HL-60 (cell line): ENCODE data around the gene REC114.
"Not testable (repeated sequence)": the region's sequence is repeated elsewhere in the genome, so short reads cannot be mapped to it uniquely, and the experiment has no call there.

ENCODE experiments used
- DNase-seq, 2 experiments: peaks; one replicate each; pipeline ENCODE4 v3.0.0-alpha.2; 2010 to 2020; ENCODE audit warnings: low read depth in 1 of 2, low spot score in 1 of 2
- H3K27ac ChIP-seq: fragments of 250-450 bp; sonication (Bioruptor Pico); replicated peaks from 2 replicates; pipeline ENCODE4 v1.5.1; 2020; ENCODE audit warnings: mild to moderate bottlenecking, moderate library complexity
- H3K27me3 ChIP-seq: fragments of 250-450 bp; sonication (Bioruptor Pico); 2 replicates; pipeline ENCODE4 v1.5.1; 2021; ENCODE audit warnings: mild to moderate bottlenecking, moderate library complexity; ENCODE audit not compliant: insufficient read depth, poor library complexity, severe bottlenecking
- H3K4me3 ChIP-seq: replicated peaks from 2 replicates; pipeline ENCODE4 v1.5.1; 2011; ENCODE audit warnings: mild to moderate bottlenecking, control low read depth, low read length; ENCODE audit not compliant: insufficient read depth
- CTCF ChIP-seq: IDR thresholded peaks from one replicate; pipeline ENCODE4 v1.5.1; 2011; ENCODE audit warnings: low read length, control low read depth, inconsistent platforms; ENCODE audit not compliant: insufficient read depth
- GABPA ChIP-seq: IDR thresholded peaks from 2 replicates; pipeline ENCODE4 v1.6.1; 2012; ENCODE audit warnings: low read depth
- POLR2AphosphoS5 ChIP-seq: IDR thresholded peaks from 2 replicates; pipeline ENCODE4 v1.6.1; 2012; ENCODE audit warnings: low read depth
- SPI1 ChIP-seq: IDR thresholded peaks from 2 replicates; pipeline ENCODE4 v1.6.1; 2012; ENCODE audit warnings: low read depth, mild to moderate bottlenecking, borderline replicate concordance
- TF ChIP-seq, protein P1 (sequence below): IDR thresholded peaks from 2 replicates; pipeline ENCODE4 v1.6.1; 2012; ENCODE audit warnings: low read depth; ENCODE audit not compliant: insufficient replicate concordance

Gene REC114

GRCh38 chr15:73425510-73425909 is 17.5 kb upstream of the REC114 start:
- no peak overlapping the region for H3K4me3 ChIP-seq
- no peak overlapping the region for H3K27ac ChIP-seq
- no peak for DNase-seq
- TF ChIP-seq POLR2AphosphoS5 (no peak), GABPA (no peak), SPI1 (no peak), CTCF (no peak)
- TF ChIP-seq, protein P1, sequence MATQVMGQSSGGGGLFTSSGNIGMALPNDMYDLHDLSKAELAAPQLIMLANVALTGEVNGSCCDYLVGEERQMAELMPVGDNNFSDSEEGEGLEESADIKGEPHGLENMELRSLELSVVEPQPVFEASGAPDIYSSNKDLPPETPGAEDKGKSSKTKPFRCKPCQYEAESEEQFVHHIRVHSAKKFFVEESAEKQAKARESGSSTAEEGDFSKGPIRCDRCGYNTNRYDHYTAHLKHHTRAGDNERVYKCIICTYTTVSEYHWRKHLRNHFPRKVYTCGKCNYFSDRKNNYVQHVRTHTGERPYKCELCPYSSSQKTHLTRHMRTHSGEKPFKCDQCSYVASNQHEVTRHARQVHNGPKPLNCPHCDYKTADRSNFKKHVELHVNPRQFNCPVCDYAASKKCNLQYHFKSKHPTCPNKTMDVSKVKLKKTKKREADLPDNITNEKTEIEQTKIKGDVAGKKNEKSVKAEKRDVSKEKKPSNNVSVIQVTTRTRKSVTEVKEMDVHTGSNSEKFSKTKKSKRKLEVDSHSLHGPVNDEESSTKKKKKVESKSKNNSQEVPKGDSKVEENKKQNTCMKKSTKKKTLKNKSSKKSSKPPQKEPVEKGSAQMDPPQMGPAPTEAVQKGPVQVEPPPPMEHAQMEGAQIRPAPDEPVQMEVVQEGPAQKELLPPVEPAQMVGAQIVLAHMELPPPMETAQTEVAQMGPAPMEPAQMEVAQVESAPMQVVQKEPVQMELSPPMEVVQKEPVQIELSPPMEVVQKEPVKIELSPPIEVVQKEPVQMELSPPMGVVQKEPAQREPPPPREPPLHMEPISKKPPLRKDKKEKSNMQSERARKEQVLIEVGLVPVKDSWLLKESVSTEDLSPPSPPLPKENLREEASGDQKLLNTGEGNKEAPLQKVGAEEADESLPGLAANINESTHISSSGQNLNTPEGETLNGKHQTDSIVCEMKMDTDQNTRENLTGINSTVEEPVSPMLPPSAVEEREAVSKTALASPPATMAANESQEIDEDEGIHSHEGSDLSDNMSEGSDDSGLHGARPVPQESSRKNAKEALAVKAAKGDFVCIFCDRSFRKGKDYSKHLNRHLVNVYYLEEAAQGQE: no peak
- peaks cover 12% of the 10 kb centered on the region for H3K27me3 ChIP-seq

DNA sequence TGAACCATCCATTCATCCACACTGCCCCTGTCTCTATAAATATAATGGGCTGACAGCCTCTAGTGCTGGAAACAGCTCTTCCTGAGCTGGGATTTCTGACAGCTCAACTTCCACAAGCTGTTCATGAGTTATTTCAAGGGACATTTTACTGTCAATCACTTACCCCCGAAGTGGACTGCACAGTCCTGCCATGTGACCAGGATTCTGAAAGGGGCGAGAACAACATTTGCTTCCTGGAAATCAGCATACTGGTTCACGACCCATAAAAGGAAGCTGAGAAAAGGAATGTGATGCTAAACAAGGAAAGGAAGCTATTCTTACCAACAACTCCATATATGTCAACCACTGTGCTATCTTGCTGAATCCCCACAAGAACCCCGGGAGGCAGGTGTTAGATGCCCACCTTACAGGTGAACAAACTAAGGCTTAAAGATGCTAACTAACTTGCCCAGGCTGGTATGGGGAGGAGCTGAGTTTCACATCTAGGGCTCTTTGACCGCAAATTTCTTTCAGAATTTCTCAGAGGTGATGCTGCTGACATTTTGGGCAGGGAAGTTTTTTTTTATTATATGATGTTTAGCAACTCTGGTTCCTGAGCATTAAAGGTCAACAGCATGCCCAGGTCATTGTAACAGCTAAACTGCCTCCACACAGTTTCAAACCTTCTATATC is 16.5 kb upstream of the REC114 start:
- no peak overlapping the region for H3K4me3 ChIP-seq
- no peak for TF ChIP-seq POLR2AphosphoS5
- no peak for TF ChIP-seq SPI1
- TF ChIP-seq GABPA: no peak
- TF ChIP-seq CTCF: no peak
- TF ChIP-seq, protein P1: no peak
- no peak overlapping the region for H3K27ac ChIP-seq
- peaks cover 12% of the 10 kb centered on the region for H3K27me3 ChIP-seq
- DNase-seq: no peak

DNA sequence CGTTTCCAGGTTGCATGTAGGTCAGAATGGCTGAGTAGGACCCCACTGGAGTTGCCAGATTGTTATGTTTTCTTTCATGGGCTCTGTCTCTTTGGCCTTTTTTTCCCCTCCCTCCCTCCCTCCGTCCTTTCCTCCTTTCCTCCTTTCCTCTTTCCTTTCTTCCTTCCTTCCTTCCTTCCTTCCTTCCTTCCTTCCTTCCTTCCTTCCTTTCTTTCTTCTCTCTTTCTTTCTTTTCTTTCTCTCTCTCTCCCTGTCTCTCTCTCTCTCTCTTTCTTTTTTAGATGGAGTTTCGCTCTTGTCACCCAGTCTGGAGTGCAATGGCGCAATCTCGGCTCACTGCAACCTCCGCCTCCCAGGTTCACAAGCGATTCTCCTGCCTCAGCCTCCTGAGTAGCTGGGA is 11.6 kb upstream of the REC114 start:
- not testable (repeated sequence) for H3K27me3 ChIP-seq, H3K4me3 ChIP-seq, H3K27ac ChIP-seq, DNase-seq

DNA sequence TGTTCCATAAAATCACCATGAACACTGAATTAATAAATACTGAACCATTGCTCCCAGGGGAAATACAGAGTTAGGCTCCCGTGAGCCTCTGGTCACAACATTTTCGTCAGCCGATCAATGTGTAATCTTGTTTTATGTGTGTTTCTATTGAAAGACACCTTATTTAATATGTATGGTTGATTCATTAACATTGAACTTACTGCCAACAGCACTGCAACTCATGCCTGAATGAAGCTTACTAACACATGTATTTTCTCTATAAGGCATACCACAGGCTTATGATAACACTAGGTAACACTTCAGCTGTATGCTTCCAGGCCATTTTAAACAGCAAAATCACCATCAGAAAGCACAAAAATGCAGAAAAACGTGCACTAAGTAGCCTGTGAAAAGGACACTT is 9.1 kb upstream of the REC114 start:
- Histone ChIP-seq H3K27me3 (peaks cover 8% of the 10 kb centered on the region), H3K4me3 (no peak overlapping the region), H3K27ac (no peak overlapping the region)
- DNase-seq: no peak
- no peak for TF ChIP-seq SPI1
- TF ChIP-seq POLR2AphosphoS5: no peak
- TF ChIP-seq CTCF: no peak
- TF ChIP-seq, protein P1: no peak
- no peak for TF ChIP-seq GABPA
